Hematopoietic multipotent progenitor cell treated with erythropoietin and hydrocortisone succinate and interleukin-3 and kit ligand, for 17 days (in vitro differentiated cells): ENCODE measurements around the gene SLC5A2.

Source experiments
- DNase-seq: peaks from one replicate; pipeline ENCODE4 v3.0.0-alpha.2; 2015; ENCODE audit warnings: low spot score

SLC5A2 gene

GRCh38 chr16:31459687-31460581 is 23.0 kb upstream of the SLC5A2 start:
- DNase-seq = peak; percentile 100

DNA sequence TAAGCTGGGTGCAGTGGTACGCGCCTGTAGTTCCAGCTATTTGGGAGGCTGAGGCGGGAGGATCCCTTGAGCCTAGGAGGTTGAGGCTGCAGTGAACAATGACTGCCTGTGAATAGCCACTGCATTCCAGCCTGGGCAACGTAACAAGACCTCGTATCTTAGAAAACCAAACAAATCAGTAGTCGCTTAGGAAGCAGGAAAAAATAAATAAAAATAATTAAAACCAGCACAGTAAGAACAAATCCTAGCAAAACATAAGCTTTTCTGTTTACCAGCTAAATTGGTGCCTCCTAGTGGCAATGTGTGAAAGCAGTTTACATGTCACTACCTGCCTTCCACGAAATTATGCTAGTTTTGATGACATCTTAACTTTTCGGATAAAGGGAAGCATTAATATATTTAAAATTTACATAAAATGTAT is 22.3 kb upstream of the SLC5A2 start:
- DNase-seq = peak; percentile 68

GRCh38 chr16:31461201-31461920 is 21.6 kb upstream of the SLC5A2 start:
- DNase-seq = no peak

- no peak for DNase-seq
Measured at GRCh38 chr16:31461921-31462804, 20.8 kb upstream of the SLC5A2 start.

DNA sequence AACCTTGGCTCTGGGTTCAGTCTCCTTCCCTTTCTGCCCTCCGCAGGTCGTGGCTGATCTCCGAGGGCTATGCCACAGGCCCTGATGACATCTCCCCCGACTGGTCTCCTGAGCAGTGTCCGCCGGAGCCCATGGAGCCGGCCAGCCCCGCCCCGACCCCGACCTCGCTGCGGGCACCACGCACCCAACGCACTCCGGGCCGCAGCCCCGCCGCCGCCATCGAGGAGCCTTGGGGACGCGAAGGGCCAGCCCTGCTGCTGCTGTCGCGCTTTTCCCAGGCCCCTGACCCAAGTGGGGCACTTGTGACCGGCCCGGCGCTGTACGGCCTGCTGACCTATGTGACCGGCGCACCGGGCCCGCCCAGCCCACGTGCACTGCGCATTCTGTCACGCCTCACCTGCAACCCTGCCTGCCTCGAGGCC is 18.6 kb upstream of the SLC5A2 start:
- DNase-seq = no peak

GRCh38 chr16:31464781-31465260 is 18.1 kb upstream of the SLC5A2 start:
- no peak for DNase-seq

- no peak for DNase-seq
Measured at GRCh38 chr16:31465788-31466370, 17.0 kb upstream of the SLC5A2 start.

DNA sequence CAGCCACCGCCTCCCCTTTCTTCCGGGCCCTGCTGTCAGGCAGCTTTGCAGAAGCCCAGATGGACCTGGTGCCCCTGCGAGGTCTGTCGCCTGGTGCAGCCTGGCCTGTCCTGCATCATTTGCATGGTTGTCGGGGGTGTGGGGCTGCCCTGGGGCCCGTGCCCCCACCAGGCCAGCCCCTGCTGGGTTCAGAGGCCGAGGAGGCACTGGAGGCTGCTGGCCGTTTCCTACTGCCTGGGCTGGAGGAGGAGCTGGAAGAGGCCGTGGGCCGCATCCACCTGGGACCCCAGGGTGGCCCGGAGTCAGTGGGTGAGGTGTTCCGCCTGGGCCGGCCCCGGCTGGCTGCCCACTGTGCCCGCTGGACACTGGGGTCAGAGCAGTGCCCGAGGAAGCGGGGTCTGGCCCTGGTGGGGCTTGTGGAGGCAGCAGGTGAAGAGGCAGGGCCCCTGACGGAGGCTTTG is 16.5 kb upstream of the SLC5A2 start:
- DNase-seq = no peak

DNA sequence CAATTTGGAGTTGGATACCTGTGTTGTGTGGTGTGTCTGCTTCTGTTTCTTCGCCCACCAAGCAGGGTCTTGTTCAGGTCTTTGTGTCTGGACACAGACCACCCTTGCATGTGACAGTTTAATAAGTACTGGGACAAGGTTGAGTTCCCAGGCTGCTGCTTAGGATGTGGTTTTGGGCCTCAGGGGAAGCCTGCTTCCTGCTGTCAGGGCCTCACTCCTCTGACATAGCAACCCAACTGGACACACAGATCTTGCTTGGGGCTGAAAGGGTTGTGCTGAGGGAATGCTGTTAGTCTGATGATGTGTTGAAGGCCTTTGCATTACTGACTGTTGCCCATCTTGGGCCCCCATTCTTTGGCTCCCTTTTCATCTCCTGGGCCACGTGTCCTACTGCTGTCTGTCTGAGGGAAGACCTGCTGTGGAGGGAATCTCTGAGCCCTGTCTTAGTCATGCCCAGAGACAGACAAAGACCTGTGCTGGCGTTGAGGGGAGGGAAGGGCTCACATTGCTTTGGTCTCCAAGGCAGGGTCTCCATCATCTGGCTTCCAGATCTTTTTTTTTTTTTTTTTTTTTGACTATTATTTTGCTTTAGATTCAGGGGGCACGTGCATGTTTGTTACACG is 15.7 kb upstream of the SLC5A2 start:
- DNase-seq = no peak

DNA sequence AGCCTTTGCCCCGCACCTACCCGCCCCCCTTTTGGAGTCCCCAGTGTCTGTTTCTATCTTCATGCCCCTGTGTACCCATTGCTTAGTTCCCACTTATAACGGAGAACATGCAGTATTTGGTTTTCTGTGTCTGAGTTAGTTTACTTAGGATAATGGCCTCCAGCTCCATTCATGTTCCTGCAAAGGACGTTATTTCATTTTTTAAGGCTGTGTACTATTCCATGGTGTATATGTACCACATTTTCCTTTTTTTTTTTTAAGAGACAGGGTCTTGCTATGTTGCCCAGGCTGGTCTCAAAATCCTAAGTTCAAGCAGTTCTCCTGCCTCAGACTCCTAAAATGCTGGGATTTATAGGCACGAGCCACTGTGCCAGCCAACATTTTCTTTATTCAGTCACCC is 15.1 kb upstream of the SLC5A2 start:
- no peak for DNase-seq

GRCh38 chr16:31470615-31471014 is 12.3 kb upstream of the SLC5A2 start:
- no peak for DNase-seq

- no peak for DNase-seq
Measured at GRCh38 chr16:31471241-31471874, 11.6 kb upstream of the SLC5A2 start.

GRCh38 chr16:31471875-31472708 is 10.8 kb upstream of the SLC5A2 start, which contains the start of gene TGFB1I1:
Gene TGFB1I1 (plus strand): TSS chr16:31472152. CDS start chr16:31472189, 37 bp downstream.
- peak; percentile 22 for DNase-seq

DNA sequence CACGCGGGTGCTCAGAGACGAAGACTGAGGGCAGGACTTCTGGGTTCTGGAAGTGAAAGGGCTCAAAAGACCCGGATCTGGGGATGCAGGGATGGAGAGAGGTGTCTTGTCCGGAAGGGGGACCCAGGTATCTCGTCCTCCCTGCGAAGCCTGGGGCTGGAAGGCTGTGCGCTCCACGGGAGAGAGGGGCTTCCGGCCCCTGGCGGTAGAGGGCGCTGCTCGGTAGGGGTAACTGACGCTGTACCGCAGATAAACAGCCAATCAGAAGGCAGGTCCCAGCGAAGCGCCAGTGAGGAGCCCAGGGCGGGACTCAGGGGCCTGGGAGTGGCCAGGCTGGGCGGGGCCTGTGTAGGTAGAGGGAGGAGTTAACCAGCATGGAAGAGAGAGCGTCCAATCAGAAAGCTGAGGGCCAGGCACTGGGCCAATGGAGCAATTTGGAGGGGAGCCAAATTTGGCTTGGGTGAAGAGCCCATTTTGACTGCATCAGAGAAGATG is 10.2 kb upstream of the SLC5A2 start:
- peak; percentile 97 for DNase-seq

DNA sequence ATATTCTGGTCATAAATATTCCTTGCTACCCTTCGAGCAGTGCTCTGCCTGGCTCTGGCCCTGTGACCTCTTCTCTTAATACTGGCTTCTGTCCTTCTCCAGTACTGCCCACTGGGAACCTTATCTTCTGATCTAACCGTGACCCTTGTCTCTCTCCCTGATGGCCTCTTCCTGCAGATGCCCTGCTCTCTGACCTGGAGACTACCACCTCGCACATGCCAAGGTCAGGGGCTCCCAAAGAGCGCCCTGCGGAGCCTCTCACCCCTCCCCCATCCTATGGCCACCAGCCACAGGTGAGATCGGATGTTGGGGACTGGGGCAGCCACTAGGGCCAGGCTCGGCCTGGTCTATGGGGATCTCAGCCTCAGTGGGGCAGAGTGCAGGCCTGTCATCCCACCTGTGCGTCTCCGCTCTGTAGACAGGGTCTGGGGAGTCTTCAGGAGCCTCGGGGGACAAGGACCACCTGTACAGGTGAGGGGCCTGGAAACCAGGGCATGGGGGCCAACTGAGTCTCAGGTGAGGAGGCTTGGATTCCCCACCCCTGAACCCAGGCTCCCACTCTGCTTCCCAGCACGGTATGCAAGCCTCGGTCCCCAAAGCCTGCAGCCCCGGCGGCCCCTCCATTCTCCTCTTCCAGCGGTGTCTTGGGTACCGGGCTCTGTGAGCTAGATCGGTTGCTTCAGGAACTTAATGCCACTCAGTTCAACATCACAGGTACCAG is 9.5 kb upstream of the SLC5A2 start:
- DNase-seq = no peak

- DNase-seq = peak; percentile 61
Measured at GRCh38 chr16:31474173-31474714, 8.7 kb upstream of the SLC5A2 start.

GRCh38 chr16:31474773-31475738 is 7.9 kb upstream of the SLC5A2 start:
- DNase-seq = no peak
